PFSK-1 (cell line): ENCODE data around the gene KXD1.

Source experiments
- FOXP2 ChIP-seq: optimal IDR thresholded peaks from 2 replicates; pipeline ENCODE3; 2011; ENCODE audit warnings: borderline replicate concordance, control low read depth, inconsistent platforms; ENCODE audit not compliant: insufficient read depth; ENCODE audit errors: extremely low read length, extremely low read depth
- POLR2AphosphoS5 ChIP-seq: IDR thresholded peaks from 2 replicates; pipeline ENCODE4 v1.6.1; 2012; ENCODE audit warnings: low read depth, mild to moderate bottlenecking, control low read depth, low read length, moderate library complexity
- REST ChIP-seq, 2 experiments: IDR thresholded peaks; 2 replicates each; pipeline versions ENCODE4 v1.6.1 to v1.8.0; 2011 to 2012; ENCODE audit warnings: low read depth in 2 of 2, low read length in 2 of 2, control low read depth in 1 of 2, inconsistent platforms in 1 of 2, mild to moderate bottlenecking in 1 of 2, moderate library complexity in 1 of 2; ENCODE audit not compliant: insufficient read depth in 1 of 2
- SIN3A ChIP-seq: IDR thresholded peaks from 2 replicates; pipeline ENCODE4 v1.6.1; 2012; ENCODE audit warnings: mild to moderate bottlenecking, low read length, moderate library complexity, borderline replicate concordance; ENCODE audit not compliant: insufficient read depth
- TAF1 ChIP-seq: IDR thresholded peaks from 2 replicates; pipeline ENCODE4 v1.6.1; 2012; ENCODE audit warnings: low read length, control low read depth, borderline replicate concordance; ENCODE audit not compliant: insufficient read depth

GRCh38 chr19:18568367-18568766 lies 10.7 kb downstream of the KXD1 start:
- TF ChIP-seq POLR2AphosphoS5 (no peak), REST (IDR thresholded peaks at IDR 0.05; ENCODE audit: insufficient read depth in 1 of 2, low read depth in 2 of 2, low read length in 2 of 2) (no peak), SIN3A (no peak), TAF1 (no peak), FOXP2 (no peak)
